ENCODE measurements around the gene ELP4.

Gene ELP4

DNA sequence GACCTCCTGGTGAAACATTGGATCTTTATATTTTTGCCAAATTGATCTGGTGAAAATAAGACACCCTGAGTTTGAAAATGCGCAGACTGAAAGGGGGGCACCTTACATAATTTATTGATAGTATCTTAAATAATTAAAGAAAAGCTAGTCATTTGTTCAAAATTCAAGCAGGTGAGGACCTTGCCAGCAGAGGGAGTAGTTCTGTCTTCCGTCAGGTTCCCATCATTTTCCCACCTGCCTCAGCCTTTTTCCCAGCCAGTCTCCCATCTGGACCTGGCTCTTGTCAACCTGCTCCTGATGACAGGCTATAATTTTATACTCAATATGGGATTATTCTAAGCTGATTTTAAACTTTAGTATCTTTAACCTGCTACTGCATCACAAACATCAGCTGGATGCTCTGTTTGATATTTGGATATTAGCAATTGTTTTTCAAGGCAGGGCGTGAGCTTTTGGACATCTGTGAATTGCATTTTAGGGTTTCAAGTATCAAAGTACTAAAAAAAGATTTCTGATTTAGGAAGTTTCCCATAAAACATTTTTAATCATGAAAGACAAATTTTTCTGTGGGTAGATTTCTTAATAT lies 132.0 kb downstream of the ELP4 start:
- TF ChIP-seq, protein P1, sequence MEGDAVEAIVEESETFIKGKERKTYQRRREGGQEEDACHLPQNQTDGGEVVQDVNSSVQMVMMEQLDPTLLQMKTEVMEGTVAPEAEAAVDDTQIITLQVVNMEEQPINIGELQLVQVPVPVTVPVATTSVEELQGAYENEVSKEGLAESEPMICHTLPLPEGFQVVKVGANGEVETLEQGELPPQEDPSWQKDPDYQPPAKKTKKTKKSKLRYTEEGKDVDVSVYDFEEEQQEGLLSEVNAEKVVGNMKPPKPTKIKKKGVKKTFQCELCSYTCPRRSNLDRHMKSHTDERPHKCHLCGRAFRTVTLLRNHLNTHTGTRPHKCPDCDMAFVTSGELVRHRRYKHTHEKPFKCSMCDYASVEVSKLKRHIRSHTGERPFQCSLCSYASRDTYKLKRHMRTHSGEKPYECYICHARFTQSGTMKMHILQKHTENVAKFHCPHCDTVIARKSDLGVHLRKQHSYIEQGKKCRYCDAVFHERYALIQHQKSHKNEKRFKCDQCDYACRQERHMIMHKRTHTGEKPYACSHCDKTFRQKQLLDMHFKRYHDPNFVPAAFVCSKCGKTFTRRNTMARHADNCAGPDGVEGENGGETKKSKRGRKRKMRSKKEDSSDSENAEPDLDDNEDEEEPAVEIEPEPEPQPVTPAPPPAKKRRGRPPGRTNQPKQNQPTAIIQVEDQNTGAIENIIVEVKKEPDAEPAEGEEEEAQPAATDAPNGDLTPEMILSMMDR (IDR thresholded peaks at IDR 0.05; ENCODE audit: insufficient read depth, low read depth, low read length, missing control alignments) = peak; percentile 80
- H3K4me3 ChIP-seq (ENCODE audit: low read length) = no peak overlapping the region
- DNase-seq (ENCODE audit: low read depth) = peak; percentile 68

DNA sequence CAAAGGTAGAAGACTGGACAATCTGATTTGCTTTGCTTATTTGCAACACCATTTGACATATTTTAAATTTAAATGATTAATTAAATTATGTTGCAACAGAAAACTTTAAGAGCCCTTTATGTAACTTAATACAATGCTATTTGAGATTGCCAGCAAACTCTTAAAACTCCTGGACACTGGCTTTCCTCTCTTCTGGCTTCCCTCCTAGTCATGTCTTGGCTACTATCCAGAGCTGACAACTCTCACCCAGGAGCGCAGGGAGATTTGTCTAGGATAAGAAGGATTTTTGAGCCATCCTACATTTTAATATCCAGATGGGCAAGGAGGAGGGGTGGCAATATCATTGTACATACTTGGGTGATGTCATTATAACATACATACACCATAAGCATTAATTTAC lies 134.3 kb downstream of the ELP4 start:
- no peak overlapping the region for H3K4me3 ChIP-seq (ENCODE audit: low read length)
- DNase-seq (ENCODE audit: low read depth) = peak; percentile 53
- TF ChIP-seq, protein P1 (IDR thresholded peaks at IDR 0.05; ENCODE audit: insufficient read depth, low read depth, low read length, missing control alignments) = no peak

DNA sequence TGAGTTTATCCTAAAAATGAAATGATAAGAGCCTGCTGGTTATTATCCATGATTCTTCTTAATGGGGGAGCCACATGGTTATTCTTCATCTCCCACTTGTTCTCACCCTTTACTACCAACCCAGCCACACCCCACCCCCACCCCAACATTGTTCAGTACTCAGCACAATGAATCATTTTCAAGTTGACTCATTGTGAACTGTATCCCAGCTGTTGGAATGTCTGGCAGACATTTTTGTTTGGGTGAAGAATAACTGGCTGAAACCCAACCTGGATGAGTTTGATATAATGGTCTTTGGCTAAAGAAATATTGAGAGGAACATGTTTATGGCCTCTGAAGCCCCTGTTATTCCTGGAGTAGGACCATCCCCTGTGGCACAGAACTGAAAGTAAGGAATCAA lies 136.2 kb downstream of the ELP4 start:
- TF ChIP-seq, protein P1 (IDR thresholded peaks at IDR 0.05; ENCODE audit: insufficient read depth, low read depth, low read length, missing control alignments) = no peak
- DNase-seq (ENCODE audit: low read depth) = peak; percentile 88
- H3K4me3 ChIP-seq (ENCODE audit: low read length) = no peak overlapping the region

DNA sequence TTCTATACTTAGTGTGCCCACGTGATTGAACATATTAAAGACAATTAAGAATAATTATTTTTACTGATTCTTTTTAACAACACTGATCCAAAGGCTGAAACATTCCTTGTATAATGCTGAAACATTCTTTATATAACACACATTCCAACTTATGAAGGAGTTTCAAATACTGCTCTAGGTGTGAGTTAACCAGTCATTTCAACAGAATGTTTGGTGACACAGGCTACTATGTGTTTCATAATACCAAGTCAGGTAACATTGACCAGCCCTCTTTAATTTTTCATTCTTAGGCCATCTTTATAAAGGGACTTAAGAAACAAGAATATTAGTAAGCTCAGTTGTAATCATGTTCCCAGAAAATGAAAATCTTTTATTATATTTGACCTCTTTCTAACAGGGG lies 136.6 kb downstream of the ELP4 start:
- no peak overlapping the region for H3K4me3 ChIP-seq (ENCODE audit: low read length)
- DNase-seq (ENCODE audit: low read depth) = peak; percentile 72
- TF ChIP-seq, protein P1 (IDR thresholded peaks at IDR 0.05; ENCODE audit: insufficient read depth, low read depth, low read length, missing control alignments) = no peak

DNA sequence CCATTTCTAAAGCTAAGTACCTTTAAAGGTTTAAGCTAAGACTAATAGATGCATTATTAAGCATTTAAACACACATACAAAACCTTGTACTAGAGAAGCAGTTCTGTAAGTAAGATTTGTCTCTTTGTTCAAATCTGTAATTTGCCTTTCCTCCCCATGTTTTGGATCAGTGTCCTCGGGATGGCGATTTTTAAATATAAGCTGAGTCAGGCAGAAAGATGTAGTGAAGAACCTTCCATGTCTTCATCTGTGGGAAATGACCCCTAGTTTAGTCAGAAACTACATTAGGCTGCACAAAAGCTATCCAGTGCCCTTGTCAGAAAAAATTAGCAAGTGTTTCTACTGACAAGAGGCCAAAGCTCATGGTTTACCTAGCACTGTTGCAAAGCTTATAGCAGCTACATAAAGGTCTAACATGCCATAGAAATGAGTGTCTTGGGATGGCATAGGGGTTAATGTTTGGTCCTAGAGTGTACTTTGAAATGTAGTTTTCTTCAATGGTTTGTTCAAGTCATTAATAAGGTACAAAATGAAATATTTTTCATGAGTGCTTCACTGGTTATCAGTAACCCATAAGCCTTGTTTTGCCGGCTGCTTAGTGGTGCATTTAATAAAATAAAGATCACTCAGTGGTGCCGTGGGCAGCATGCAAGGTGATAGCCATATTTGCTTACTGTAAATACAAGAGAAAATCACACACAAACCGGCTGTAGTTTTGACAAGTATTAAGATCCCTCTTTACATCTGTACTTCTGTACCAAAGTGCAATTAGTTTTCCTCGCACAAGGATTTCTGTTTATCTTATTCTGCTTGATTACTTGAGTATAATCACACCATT lies 139.8 kb downstream of the ELP4 start:
- DNase-seq (ENCODE audit: low read depth) = no peak
- no peak overlapping the region for H3K4me3 ChIP-seq (ENCODE audit: low read length)
- TF ChIP-seq, protein P1 (IDR thresholded peaks at IDR 0.05; ENCODE audit: insufficient read depth, low read depth, low read length, missing control alignments) = no peak

DNA sequence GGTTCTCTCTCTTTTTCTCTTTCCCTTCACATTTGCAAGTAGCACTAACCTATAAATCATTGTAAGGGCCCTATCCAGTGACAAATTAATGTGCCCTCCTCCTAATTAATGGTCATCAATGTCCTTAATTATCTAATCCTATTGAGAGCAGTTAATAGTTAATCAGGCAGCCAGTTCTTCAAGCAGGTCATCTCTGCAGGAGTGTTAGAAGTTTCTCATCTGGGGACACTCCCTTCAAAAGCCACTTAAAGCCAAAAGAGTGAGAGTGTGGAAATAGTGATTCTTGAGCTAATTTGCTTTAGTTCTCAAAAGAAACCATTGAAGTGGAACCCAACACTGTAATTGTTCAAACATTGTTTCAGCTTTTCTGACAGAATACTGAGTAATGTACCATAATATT lies 141.6 kb downstream of the ELP4 start:
- no peak overlapping the region for H3K4me3 ChIP-seq (ENCODE audit: low read length)
- DNase-seq (ENCODE audit: low read depth) = no peak
- TF ChIP-seq, protein P1 (IDR thresholded peaks at IDR 0.05; ENCODE audit: insufficient read depth, low read depth, low read length, missing control alignments) = no peak
